BE2C (cell line): ENCODE results near the gene NOTO.

Experiments
- DNase-seq: peaks from one replicate; pipeline ENCODE4 v3.0.0-alpha.2; 2020
- H3K27me3 ChIP-seq: fragments of 250-450 bp; sonication (Bioruptor Pico); 2 replicates; pipeline ENCODE4 v1.5.1; 2020; ENCODE audit warnings: mild to moderate bottlenecking
- H3K36me3 ChIP-seq: fragments of 250-450 bp; sonication (Bioruptor Pico); 2 replicates; pipeline ENCODE4 v1.5.1; 2020; ENCODE audit warnings: mild to moderate bottlenecking
- H3K4me1 ChIP-seq: fragments of 250-450 bp; sonication (Bioruptor Pico); 2 replicates; pipeline ENCODE4 v1.5.1; 2020
- H3K4me3 ChIP-seq: 2 replicates; pipeline ENCODE4 v1.5.1; 2011; ENCODE audit warnings: low read depth, low read length
- H3K9me3 ChIP-seq: fragments of 250-450 bp; sonication (Bioruptor Pico); 2 replicates; pipeline ENCODE4 v1.5.1; 2020
- CTCF ChIP-seq: IDR thresholded peaks from 2 replicates; pipeline ENCODE4 v1.5.1; 2012; ENCODE audit warnings: mild to moderate bottlenecking, low read depth, low read length

Gene NOTO

GRCh38 chr2:73250872-73251846 lies 48.8 kb downstream of the NOTO start:
- no peaks in the 10 kb centered on the region for H3K9me3 ChIP-seq
- H3K4me1 ChIP-seq, result no peaks in the 10 kb centered on the region
- peaks cover 53% of the 10 kb centered on the region for H3K36me3 ChIP-seq
- DNase-seq, result no peak
- no peak overlapping the region for H3K4me3 ChIP-seq
- no peak for TF ChIP-seq CTCF
- H3K27me3 ChIP-seq, result no peaks in the 10 kb centered on the region

- H3K36me3 ChIP-seq, result peaks cover 43% of the 10 kb centered on the region
These were observed 50.1 kb downstream of the NOTO start for GRCh38 chr2:73252238-73253027.

GRCh38 chr2:73253400-73253799 lies 51.0 kb downstream of the NOTO start:
- no peaks in the 10 kb centered on the region for H3K9me3 ChIP-seq
- peaks cover 37% of the 10 kb centered on the region for H3K36me3 ChIP-seq
- no peak overlapping the region for H3K4me3 ChIP-seq
- TF ChIP-seq CTCF, result no peak
- DNase-seq, result no peak
- H3K27me3 ChIP-seq, result no peaks in the 10 kb centered on the region
- H3K4me1 ChIP-seq, result no peaks in the 10 kb centered on the region

More at GRCh38 chr2:73252238-73253027, 50.1 kb downstream of the NOTO start:
- no peaks in the 10 kb centered on the region for H3K4me1 ChIP-seq
- TF ChIP-seq CTCF, result no peak
- no peaks in the 10 kb centered on the region for H3K9me3 ChIP-seq
- H3K4me3 ChIP-seq, result no peak overlapping the region
- no peaks in the 10 kb centered on the region for H3K27me3 ChIP-seq
- no peak for DNase-seq

GRCh38 chr2:73253901-73254300 lies 51.5 kb downstream of the NOTO start:
- TF ChIP-seq CTCF, result no peak
- no peak for DNase-seq
- Histone ChIP-seq H3K4me1 (no peaks in the 10 kb centered on the region), H3K9me3 (no peaks in the 10 kb centered on the region), H3K4me3 (no peak overlapping the region), H3K27me3 (no peaks in the 10 kb centered on the region), H3K36me3 (peaks cover 32% of the 10 kb centered on the region)

GRCh38 chr2:73254343-73255006 lies 52.1 kb downstream of the NOTO start:
- no peak overlapping the region for H3K4me3 ChIP-seq
- peaks cover 29% of the 10 kb centered on the region for H3K36me3 ChIP-seq
- no peaks in the 10 kb centered on the region for H3K9me3 ChIP-seq
- no peaks in the 10 kb centered on the region for H3K4me1 ChIP-seq
- DNase-seq, result no peak
- TF ChIP-seq CTCF, result no peak
- H3K27me3 ChIP-seq, result no peaks in the 10 kb centered on the region
